HG02970 (cell line): ENCODE results near the gene KSR1.
"Not testable (repeated sequence)": the region's sequence is repeated elsewhere in the genome, so short reads cannot be mapped to it uniquely, and the experiment has no call there.

Experiments
- ATAC-seq: cut with Tn5 transposase; IDR thresholded peaks from one replicate; pipeline ENCODE4 v1.9.1; 2021; ENCODE audit warnings: mild to moderate bottlenecking, moderate library complexity, moderate number of reproducible peaks; ENCODE audit not compliant: unreplicated experiment, low FRiP score

Gene KSR1

DNA sequence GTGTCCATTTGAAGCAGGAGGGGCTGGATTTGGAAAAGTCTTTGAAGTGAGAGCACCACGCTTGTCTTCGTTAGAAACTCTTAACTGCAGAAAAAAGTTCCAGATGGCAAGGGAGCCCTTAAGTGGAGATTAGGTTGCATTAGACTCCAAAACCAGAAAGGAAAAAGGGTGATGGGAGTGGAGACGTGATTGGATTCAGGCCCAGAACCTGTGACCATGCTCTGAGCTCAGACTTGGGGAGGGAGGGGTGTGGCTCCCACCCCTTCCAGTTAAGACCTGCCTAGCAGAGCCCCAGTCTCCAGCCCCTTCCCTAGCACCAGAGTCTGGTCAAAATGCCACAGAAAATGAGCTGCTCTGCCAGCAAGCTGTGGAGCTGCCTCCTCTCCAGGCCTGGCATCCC lies 168.3 kb downstream of the KSR1 start:
- ATAC-seq: no peak

DNA sequence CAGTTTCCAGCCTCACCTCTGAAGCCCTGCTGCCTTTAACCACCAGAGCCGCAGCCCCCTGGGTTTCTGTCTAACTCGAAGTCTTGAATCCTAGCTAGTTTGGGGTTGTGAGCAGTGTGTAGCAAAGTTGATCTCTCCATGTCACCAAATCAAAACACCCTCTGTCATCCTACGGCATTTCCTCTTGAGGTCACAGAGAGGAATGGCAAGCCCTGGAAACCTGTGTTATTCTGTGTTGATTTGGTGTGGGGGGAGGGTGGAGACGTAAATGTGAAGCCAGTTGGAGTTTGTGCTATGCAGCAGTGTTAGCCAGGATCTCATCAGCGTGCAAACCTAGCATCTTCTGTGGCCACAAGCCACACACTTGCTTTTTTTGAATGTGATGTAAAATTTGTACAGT lies 169.6 kb downstream of the KSR1 start:
- no peak for ATAC-seq

DNA sequence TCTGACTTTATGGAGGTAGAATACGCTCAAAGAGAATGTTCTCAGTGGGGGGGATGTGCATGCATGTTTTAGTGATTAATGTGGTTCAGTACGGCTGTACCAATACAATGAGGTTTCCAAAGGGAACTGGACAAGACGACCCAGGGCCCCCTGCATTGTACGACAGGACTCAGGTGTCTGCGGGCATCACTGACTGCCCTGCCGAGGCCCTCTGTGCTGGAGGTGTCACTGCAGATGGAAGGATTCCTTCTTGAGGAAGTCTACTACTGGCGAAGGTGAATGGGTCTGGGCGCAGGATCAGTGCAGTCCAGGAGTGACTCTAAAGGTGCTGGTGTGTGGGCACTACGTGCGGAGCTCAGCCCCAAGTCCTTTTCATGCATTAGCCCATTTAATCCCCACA lies 171.3 kb downstream of the KSR1 start:
- ATAC-seq: no peak

DNA sequence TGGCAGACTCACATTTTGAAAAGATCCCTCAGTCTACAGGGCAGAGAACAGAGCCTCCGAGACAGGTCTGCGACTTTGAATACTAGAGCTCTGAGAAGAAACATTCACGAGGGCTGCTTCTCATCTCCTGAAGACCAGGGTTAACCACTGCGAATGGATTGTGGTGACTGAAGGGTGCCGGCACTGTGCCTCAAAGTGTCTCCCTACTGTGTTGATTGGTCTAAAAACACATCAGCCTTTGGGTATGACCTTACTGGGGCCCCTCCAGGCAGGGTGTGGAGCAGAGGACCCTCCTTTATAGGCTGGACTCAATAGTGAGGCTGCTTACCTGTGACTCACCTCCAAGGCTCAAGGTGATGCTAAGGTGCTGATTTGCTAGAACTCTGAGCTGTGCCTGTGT lies 172.1 kb downstream of the KSR1 start:
- ATAC-seq: no peak

DNA sequence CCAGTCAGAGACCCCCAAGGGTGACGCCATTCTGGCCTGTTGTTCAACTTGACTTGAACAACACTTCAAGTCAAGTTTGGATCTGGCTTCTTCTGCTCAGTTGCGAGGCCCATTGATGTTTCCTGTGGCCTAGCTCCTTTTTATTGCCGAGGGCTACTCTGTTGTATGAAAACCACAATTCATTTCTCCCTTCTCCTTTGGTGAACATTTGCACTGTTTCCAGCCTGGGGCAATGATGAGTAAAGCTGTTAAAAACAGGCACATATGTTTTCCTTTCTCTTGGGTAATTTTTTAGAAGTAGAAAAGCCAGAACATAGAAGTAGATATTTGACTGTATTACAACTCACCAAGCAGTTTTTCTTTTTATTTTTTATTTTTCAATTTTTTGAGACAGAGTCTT lies 173.0 kb downstream of the KSR1 start:
- not testable (repeated sequence) for ATAC-seq

DNA sequence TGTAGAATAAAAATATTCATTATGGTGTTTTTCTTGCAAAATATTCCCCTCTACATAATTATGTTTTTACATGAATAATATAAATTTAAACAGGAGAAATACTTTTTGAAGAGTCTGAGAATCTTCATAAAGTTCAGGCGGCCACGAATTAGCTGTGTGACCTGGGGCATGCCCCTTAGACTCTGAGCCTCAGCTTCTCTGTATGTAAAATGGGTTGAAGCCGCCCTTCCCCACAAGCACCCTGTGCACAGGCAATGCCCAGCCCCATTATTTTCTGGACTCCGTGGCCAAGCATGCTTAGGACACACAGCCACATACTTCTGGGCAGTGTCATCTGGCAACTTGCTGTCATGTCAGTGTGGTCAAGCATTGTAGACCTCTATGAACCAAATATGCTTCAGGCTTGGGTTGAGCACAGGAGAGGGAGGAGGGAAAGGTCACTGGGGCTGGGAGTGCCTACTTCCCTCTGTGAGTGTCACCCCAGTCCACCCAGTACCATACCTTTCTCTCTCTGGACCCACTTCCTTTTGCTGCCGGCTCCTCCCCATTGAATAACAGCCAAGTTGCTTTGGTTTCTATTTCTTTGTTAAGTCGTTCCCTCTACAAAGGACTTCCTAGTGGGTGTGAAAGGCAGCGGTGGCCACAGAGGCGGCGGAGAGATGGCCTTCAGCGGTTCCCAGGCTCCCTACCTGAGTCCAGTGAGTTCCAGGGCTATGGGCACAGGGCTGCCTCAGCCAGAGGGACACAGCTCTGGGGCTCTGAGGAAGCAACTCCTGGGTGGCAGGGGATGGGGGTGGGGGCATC lies 174.6 kb downstream of the KSR1 start, which contains the start of gene LGALS9:
Gene LGALS9, plus strand, starts transcription at position 582 of the 804 bp plus-strand sequence. Its CDS starts 78 bp downstream, at position 660.
- no peak for ATAC-seq

DNA sequence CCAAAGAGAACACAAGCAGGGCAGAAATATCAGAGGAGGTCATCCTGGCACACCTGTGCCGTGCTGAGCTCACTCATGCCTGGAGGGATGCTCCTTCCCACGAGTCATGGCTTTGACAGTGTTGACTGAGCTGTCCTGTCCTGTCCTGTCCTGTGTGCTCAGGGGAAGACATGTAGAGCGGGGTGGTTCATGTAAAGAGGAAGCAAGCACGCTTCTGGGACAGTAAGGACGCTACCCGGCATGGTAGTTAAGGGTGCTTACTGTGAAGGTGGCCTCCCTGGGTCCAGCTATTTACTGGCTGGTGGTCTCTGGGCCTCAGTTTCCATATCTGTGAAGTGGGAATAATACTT lies 175.1 kb downstream of the KSR1 start:
- ATAC-seq: no peak

DNA sequence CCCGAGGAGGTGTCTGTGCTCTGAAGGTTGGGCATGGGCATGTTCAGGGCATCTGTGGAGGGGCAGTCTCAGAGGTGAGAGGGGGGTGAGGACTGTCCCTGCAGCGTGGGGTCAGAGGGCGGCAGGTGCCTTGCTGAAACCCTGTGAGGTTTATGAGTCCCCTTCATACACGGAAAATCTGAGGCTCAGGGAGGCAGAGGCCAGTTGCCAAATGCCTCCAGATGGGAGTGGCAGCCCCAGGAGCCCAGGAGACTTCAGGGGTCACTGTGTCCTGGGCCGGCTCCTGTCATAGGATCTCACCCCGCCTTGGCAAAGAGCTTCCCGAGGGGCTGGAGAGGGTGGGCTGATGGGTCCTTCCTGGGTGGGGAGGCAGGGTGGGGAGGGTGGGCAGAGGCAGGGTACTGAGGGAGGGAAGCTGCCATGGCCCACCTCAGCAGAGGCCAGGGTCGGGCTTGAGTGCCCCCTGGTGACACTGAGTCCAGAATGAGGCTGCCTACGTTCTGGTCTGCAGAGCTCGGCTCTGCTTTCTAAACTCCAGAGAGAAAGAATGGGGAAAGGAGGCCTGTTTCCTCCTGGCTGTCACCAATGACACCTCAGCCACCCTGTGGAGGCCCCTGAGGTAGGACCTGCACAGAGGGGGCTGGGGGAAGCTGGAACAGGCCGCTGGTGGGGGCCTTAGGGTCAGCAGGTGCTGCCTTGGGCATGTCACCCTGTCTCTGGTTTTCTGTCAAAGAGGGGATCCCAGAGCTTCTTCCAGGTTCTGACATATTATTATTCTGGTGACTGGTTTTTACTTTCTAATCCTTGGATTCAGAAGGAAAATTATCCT lies 175.9 kb downstream of the KSR1 start:
- ATAC-seq: no peak

DNA sequence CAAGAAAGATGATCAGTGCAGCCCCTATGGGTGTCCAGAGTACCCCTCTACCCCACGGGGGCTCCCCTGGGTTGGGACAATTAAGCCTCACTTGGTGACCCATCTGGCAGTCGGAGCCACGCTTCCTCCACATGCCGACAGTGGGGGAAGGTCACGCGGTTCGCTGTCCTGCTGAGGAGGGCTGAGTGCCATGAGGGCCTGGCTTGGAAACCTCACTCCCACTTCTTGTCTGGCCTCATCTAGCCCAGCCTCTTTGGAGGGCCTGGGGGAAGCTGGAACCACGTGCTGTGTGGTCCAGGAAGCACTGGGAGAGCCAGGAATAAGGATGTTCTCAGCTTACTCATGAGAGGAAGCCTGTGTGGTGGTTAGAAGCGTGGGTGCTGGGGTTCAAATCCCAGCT lies 176.5 kb downstream of the KSR1 start:
- not testable (repeated sequence) for ATAC-seq

DNA sequence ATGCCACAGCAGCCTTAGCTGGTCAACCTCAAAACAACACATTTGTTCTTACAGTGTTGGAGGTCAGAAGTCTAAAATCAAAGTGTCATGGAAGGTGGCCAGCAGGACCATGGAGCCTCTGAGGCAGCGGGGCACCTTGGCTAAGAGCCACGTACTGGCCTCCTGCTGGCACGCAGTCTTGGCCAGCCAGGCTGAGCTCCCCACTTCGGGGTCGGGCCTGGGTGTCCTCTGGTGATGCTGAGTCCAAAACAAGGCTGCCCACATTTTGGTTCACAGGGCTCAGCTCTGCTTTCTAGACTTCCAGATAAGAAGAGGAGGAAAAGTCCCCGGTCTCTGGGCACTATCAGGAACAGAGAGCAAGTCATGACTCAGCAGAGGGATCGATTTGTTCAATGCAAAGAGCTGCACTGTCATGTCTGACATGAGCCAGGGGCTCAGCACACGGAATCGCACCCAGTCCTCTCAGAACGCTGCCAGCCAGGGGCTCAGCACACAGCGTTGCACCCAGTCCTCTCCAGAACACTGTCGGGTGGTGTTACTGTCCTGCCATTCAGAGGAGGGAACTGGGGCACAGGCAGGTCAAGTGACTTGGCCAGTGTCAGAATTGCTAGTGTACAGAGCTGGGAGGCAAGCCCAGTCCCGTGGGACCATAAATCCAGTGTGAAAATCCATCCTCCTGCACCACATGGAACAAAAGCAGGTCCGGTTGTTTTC lies 177.2 kb downstream of the KSR1 start:
- no peak for ATAC-seq

DNA sequence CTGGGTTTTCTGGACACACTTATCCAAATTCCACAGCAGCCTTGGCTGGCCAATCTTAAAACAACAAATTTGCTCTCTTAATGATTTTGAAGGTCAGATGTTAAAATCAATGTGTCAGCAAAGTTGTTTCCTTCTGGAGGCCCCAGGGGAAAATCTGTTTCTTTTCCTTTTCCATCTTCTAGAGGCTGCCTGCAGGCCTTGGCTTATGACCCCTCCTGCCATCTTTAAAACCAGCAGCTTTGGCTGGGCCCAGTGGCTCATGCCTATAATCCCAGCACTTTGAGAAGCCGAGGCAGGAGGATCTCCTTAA lies 177.7 kb downstream of the KSR1 start:
- no peak for ATAC-seq

DNA sequence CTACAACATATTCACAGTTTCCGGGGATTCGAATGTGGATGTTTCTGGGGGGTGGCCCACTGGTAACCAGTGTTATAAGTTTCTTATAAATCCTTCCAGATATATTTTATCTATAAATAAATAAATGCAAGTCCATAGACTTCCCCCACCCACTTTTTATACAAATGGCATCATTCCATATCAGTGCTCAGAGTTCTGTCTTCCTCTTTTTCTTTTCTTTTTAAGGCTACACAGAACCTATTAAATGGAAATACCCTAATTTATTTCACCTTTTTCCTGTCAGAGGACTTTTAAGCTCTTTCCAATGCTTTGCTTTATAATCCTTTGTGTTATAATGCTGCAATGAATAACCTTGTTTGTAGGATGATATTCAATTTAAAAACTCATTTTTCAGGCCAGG lies 178.5 kb downstream of the KSR1 start:
- no peak for ATAC-seq

DNA sequence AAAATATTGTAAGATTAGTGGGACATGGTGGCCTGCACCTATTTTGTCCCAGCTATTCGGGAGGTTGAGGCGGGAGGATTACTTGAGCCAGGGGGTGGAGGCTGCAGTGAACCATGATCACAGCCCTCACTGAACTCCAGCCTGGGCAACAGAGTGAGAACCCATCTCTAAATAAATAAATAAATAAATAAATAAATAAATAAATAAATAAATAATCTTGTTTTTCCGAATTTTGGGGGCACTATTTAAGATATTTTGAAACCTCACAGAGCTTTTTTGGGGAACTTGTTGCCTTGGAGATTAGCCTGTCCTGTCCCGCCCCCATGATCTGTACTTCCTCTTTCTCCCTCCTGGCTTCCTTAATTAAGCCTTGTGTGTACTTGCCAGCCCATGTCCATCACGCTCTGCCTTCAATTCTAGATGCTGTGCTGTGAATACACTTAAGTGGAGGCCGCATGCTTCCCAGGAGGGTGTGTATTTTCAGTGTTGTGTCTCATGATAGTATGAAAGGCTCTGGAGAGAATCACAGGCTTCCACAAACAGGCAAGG lies 179.1 kb downstream of the KSR1 start:
- no peak for ATAC-seq

DNA sequence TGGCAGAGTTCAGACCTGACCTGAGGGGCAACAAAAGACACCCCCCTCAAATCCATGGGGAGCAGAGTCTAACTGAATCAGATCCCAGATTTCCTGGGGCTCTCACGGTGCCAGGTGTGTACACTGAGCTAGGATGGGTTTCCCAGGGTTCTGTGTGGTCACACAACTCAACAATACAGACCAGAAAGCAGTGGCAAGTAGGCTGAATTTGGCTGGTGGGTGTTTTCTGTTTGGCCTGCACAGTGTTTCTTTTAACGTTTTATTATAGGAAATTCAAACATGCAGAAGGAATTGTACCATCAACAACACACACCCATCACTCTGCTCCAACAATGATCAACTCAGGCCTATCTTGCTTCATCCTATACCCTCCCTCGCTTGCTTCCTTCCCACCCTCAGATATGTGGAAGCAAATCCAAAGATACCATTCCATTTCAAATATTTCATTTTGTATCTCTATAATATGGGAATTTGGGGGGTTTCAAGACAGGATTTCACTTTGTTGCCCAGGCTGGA lies 179.8 kb downstream of the KSR1 start:
- ATAC-seq: not testable (repeated sequence)

DNA sequence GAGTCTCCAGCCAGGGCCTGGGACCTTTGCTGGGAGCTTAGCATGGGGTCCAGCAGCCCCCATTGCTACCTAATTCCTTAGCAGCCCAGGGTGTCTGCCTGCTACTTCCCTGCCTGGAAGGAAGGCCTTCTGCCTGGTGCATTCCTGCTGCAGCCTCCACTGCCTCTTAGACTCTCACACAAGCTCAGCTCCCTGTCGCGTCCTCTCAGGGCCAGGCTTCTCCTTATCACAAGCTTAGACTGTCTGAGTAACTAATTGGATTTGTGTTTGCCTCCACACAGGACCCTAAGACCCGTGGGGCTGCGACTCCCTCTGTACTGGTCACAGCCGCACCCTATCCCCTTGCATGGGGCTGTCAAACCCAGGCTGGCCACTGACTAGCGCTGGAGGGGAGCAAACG lies 181.6 kb downstream of the KSR1 start:
- ATAC-seq: not testable (repeated sequence)

DNA sequence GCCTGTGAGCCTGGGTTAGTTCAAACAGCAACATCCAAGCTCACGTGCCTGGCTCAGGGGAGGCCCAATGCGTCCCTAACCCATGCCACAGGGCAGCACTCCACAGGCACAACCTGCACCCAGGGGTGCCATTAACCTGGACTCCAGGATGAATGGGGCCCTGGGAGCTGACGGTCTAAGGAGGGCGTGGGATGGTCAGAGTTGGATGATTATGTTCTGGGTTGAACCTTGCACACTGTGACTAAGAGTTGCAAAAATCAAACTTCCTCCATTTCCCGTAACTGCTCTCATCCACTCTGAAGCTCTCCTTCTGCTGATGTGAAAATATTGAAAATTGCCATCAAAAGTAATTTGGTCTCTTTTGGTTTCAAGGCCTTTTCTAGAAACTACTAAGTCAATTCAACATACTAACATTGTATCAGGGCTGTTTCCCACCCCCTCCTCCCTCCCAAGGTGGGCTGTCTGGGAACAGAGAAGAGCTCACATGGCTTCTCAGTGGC lies 182.2 kb downstream of the KSR1 start:
- ATAC-seq: not testable (repeated sequence)

DNA sequence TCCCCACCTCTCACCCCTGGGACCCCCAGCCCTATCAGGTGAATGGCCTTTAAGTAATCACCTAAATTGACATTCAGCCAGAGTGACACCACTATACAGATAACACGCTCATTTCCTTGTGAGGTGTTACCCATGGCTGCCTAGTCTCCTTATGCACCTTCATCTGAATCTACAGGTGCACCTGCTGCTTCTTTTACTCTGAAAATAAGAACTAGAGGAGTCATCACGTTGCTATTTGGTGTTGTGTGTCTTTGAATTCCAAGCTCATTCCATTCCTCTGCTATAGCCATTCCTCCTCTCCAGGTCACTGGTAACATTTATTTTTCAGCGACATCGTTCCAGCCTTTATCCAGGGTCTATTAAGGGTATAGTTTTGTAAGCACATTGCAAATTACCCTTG lies 184.5 kb downstream of the KSR1 start:
- ATAC-seq: no peak

DNA sequence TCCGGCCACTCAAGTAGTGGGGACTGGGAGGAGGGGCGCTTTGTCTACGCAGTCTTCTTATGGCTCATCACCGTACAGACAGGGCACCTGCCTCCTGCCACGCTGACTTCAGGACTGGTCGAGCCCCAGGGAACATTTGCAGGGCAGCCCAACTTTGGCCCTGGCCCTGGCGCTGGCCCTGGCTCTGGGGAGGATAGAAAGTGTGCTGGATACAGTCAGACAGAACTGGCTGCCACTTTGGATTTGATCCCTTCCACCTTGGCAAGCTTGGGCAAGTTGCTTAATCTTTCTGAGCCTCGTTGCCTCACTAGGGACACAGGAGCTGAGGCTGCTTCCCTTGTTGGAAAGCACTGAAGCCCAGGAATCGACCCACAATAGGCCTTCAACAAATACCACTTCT lies 188.3 kb downstream of the KSR1 start:
- ATAC-seq: no peak

DNA sequence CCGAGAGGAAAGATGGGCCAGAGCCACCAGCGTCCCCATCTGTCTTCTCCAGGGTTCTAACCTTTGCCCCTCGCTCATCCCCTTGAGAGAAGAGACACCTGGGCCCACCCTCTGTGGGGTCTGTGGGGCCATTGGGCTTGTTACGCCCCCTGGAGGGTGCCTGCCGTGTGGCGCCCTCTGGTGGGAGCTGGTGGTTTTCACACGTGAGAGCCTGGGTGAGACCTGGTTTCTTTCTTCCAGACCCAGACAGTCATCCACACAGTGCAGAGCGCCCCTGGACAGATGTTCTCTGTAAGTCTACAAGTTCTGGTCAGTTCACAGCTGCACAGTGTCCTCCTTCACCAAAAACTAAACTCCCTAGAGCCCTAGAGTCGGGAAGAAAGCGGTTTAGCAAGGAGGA lies 189.4 kb downstream of the KSR1 start:
- ATAC-seq: not testable (repeated sequence)

DNA sequence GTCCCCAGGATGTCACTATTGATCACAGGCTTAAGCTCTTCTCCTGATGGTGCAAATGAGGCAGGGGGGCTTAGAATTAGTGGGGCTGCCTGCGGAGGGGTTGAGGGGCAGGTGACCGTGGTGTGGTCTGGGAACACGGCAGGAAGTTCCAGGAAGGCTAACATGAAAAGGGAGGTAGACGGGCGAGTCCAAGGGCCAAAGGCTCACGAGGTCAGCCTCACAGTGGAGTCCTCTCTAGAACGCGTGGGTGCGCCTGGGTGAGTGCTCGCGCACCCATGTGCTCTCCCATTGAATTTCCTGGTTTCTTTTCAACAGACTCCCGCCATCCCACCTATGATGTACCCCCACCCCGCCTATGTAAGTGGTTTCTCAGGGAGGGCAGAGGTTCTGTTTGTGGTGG lies 190.0 kb downstream of the KSR1 start:
- no peak for ATAC-seq

DNA sequence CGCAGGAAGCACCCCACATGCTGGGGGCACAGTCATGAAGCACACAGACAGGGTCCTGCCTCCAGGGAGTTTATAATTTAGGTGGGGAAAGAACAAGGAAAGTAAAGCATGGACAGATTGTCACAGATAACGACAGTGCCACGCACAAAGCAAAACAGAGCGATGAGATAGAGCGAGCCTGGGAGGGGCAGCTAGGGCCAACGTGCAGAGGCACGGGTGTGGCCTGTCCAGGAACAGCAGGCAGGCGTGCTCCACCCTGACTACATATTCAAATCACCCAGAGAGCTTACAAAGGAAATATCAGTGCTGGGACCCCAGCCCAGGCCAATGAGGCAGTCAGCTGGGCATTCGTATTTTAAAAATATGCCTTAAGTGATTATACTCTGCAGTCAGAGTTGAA lies 191.5 kb downstream of the KSR1 start:
- ATAC-seq: no peak
